ENCODE measurements around the gene IP6K2.

GRCh38 chr3:48661501-48662144, 55.4 kb downstream of the IP6K2 start:
- TF ChIP-seq POLR2A (IDR thresholded peaks at IDR 0.05) (no peak), CTCF (IDR thresholded peaks at IDR 0.05) (no peak)
